GM19239 (cell line): Measurements from ENCODE around the gene TMEM18.

ENCODE experiments used
- DNase-seq: peaks from one replicate; pipeline ENCODE4 v3.0.0; 2011; ENCODE audit warnings: low spot score; ENCODE audit not compliant: insufficient read length
- FAIRE-seq: peaks from 2 replicates; lab custom pipeline; 2011; peaks lifted over from hg19 to GRCh38; lab: Jason Lieb, UNC

The TMEM18 gene

DNA sequence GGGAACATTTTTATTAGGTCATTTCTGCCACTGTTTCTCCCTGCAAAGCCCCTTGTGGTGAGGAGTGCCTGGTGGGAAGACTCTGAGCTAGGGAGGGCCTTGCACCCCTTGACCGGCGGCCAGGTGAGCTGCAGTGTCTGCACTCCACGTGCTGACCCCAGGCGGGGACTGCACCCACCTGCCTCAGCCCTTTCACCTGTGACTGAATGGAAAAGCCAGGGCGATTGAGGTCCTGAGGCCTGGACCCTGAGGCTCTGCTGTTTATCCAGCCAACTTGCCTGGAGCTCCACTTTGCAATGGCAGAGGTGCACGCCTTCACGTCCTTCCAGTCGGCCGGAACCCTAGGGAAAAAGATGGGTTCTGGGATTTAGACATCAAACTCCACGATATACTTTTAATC, 53.1 kb downstream of the TMEM18 start:
- no peak for DNase-seq
- FAIRE-seq = no peak

- FAIRE-seq (no peak), DNase-seq (no peak)
Measured at GRCh38 chr2:623130-623922, 53.9 kb downstream of the TMEM18 start.

DNA sequence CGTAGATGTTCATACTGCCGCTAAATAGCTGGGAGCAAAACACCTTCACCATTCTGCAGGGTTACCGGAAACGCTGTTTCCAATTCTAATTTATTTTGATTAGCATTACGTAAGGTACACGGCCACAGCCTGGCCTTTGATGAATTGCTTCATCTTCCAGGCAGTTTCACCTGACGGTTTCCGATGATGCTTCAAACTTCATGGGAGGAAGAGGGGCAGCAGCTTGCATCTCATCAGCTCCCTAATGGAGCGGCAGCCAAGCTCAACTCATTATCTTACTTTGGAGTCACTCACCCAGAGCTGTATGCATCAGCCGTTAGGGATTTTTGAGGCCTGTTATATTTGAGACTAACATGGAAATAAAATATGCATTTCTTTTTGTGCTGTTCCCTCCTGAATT, 54.8 kb downstream of the TMEM18 start:
- FAIRE-seq (no peak), DNase-seq (no peak)

GRCh38 chr2:621303-622099, 55.7 kb downstream of the TMEM18 start:
- FAIRE-seq = no peak
- no peak for DNase-seq

- FAIRE-seq (no peak), DNase-seq (no peak)
Measured at GRCh38 chr2:620471-621302, 56.5 kb downstream of the TMEM18 start.

DNA sequence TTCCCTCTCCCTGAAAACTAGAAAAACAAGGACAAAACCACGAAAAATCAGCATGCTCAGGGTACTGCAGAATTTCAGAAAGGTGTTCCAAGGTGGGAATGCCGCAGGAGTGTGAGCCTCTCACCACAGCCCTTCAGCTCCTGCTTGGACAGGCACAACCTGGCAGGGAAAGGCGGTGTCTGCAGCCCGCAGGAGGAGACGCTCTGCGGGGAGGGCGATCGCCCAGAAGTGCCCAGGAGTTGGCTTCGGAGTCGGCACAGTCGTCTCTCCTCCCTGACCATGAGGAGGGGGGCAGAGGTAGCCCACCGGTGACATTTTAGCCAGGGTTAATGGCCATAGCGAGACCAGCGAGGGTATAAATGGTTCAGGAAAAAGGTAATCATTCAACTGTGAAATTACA, 57.2 kb downstream of the TMEM18 start:
- no peak for FAIRE-seq
- no peak for DNase-seq

- no peak for FAIRE-seq
Measured at GRCh38 chr2:618422-618990, 58.7 kb downstream of the TMEM18 start.

GRCh38 chr2:618005-618404, 59.2 kb downstream of the TMEM18 start:
- FAIRE-seq = no peak

More at GRCh38 chr2:618422-618990, 58.7 kb downstream of the TMEM18 start:
- no peak for DNase-seq

More at GRCh38 chr2:618005-618404, 59.2 kb downstream of the TMEM18 start:
- DNase-seq = no peak
